T-helper 1 cell treated with Interleukin-12 subunit alpha and Interleukin-12 subunit beta and Interleukin-4 antibody, amounts not matched to agents 30 μg/mL and 1 μg/mL, for 36 hours (primary cell): ENCODE data around the gene UBE2E2.

ENCODE experiments used
- H3K27ac Mint-ChIP-seq: one replicate; pipeline ENCODE4 v1.8.0; 2021; ENCODE audit warnings: mild to moderate bottlenecking, mixed read lengths
- H3K27me3 Mint-ChIP-seq: one replicate; pipeline ENCODE4 v1.8.0; 2021; ENCODE audit warnings: low read depth, mixed read lengths
- H3K36me3 Mint-ChIP-seq: one replicate; pipeline ENCODE4 v1.8.0; 2021; ENCODE audit warnings: low read depth, mixed read lengths
- H3K4me1 Mint-ChIP-seq: one replicate; pipeline ENCODE4 v1.8.0; 2021; ENCODE audit warnings: low read depth, mixed read lengths
- H3K4me3 Mint-ChIP-seq: one replicate; pipeline ENCODE4 v1.8.0; 2021; ENCODE audit warnings: mild to moderate bottlenecking, moderate library complexity, mixed read lengths
- H3K9me3 Mint-ChIP-seq: one replicate; pipeline ENCODE4 v1.8.0; 2021; ENCODE audit warnings: mixed read lengths

The UBE2E2 gene

DNA sequence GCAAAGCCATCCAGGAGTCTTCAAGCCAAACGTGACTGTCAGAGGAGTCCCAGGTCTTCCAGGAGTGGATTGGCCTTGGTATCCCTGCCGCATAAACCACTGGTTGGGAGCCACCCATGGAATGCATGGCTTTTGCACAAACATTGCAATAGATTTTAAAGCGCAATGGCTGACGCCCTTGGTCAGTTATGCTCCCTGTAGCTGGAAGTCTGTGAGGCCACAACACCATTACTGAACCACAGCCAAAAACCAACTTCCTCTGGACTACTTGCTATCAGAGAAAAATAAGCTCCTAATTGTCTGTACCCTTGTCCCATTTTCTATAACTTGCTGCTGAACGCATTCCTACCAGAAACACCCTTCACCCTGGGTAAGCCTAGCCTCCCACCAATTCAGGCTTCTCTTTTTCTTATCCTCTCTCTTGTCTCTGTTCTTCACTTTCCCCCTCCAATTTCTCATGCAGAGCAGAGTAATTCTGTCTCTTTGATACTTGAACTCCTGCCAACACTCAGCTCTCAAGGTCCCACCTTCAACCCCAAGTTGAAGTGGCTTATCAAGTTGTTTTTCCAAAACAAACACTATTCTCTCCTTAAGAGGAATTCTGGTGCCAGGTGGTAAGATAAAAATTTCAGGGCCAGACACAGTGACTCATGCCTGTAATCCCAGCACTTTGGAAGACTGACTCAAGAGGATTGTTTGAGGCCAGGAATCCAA is 426.2 kb downstream of the UBE2E2 start:
- Mint-ChIP-seq H3K36me3 (no peaks in the 10 kb centered on the region), H3K27ac (no peak overlapping the region)

DNA sequence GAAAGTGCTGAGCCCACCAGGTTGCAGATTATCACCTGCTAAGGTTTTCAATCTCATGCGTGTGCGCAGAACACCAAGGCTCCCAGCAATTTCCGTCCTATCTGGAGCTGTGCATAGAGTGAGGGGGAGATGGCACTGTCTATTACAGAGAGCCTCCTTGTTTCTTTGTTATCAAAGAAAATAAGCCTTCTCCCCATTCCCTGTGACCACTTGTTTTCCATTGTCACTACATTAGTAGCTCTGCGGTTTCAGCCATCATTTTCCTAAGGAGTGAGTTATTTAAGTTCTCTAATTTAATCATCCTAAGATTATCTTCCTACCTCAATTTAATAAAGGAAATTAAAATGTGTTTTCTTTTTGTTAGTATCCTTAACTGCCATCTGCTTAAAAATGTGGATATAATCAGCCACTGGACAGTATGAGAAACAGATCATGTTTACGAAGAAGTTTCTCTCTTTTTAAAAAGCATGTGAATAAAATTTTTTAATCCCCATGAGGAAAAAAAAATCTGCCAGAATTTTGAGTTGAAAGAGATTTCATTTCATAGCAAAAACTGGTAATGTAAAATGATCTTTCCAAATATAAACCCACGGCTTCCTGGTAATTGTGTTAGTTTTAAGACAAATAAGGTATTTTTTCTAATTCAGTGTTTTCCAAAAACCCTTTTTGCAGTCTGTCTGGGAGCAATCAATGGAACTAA is 430.3 kb downstream of the UBE2E2 start:
- Mint-ChIP-seq H3K4me1 (no peaks in the 10 kb centered on the region), H3K9me3 (no peaks in the 10 kb centered on the region), H3K27ac (no peak overlapping the region), H3K4me3 (no peak overlapping the region), H3K27me3 (no peaks in the 10 kb centered on the region), H3K36me3 (no peaks in the 10 kb centered on the region)

More for the DNA sequence above, 426.2 kb downstream of the UBE2E2 start:
- no peak overlapping the region for H3K4me3 Mint-ChIP-seq
- no peaks in the 10 kb centered on the region for H3K27me3 Mint-ChIP-seq
- peaks cover 8% of the 10 kb centered on the region for H3K9me3 Mint-ChIP-seq
- H3K4me1 Mint-ChIP-seq = no peaks in the 10 kb centered on the region

- Mint-ChIP-seq H3K27me3 (no peaks in the 10 kb centered on the region), H3K4me1 (no peaks in the 10 kb centered on the region), H3K36me3 (no peaks in the 10 kb centered on the region), H3K4me3 (no peak overlapping the region), H3K9me3 (no peaks in the 10 kb centered on the region), H3K27ac (no peak overlapping the region)
These were observed 434.2 kb downstream of the UBE2E2 start for GRCh38 chr3:23637339-23637738.

GRCh38 chr3:23640471-23641146 is 437.5 kb downstream of the UBE2E2 start:
- H3K36me3 Mint-ChIP-seq = no peaks in the 10 kb centered on the region
- no peaks in the 10 kb centered on the region for H3K9me3 Mint-ChIP-seq
- no peak overlapping the region for H3K27ac Mint-ChIP-seq
- peaks cover 5% of the 10 kb centered on the region for H3K27me3 Mint-ChIP-seq
- no peaks in the 10 kb centered on the region for H3K4me1 Mint-ChIP-seq
- H3K4me3 Mint-ChIP-seq = no peak overlapping the region
